ENCODE data around the gene NTM.

- no peak for TF ChIP-seq POLR2A (IDR thresholded peaks at IDR 0.05; ENCODE audit: low read depth, low read length)
- no peak for TF ChIP-seq POLR2AphosphoS5 (IDR thresholded peaks at IDR 0.05; ENCODE audit: low read depth, low read length)
- no peak for TF ChIP-seq TAF1 (IDR thresholded peaks at IDR 0.05; ENCODE audit: low read depth, low read length)
- no peak for TF ChIP-seq SPI1 (IDR thresholded peaks at IDR 0.05; ENCODE audit: low read depth, low read length)
Measured at GRCh38 chr11:131687291-131688047, 317.1 kb downstream of the NTM start.

All from GM12891 (cell line).